Heart left ventricle (tissue), 13 donors: ENCODE data around the gene ANKRD34B.

Experiments
- CTCF ChIP-seq, 12 donors: fragments of 200-600 bp; sonication (generic) in 4 of 12; IDR thresholded peaks; one replicate each; pipeline versions ENCODE4 v1.5.0 to v1.8.0; 2018 to 2022; ENCODE audit warnings: antibody characterized with exemption in 12 of 12, mild to moderate bottlenecking in 5 of 12
- POLR2A ChIP-seq, 2 donors: fragments of 450-650 bp; IDR thresholded peaks; one replicate each; pipeline ENCODE4 v1.6.1; 2017; ENCODE audit warnings: antibody characterized with exemption in 2 of 2, mild to moderate bottlenecking in 2 of 2, moderate library complexity in 2 of 2
- donor health status: ischemic (EF 13 %, LVEDD 7.1; RV severe dilation, severe dysfunction).
- donor health status: DM: no; HTN: yes; CAD: no.
- donor health status: DM: no; HTN: no; CAD: no.
- donor health status: ischemic (EF 25% LVEDD 6.9; RV normal size, moderate dysfunction).
- donor health status: ischemic (EF 25% LVEDD 5.7; RV mildly dilated, moderate dysfunction).
- donor health status: ischemic (EF 35%, LVEDD 5.7; RV mildly dilated, moderate dysfunction).
- donor health status: nonischemic (EF 11% LVEDD 7.7; RV severe dilation, severe dysfunction).
- donor health status: DM: yes; HTN: yes; CAD: no.
- donor health status: PGD.
- donor health status: ischemic (EF 29% LVEDD 5.4; RV normal size, mild dysfunction).
- donor health status: nonischemic (EF 23%, LVEDD 6.1; RV moderate dilation, normal function).

GRCh38 chr5:80559244-80559643, 10.8 kb downstream of the ANKRD34B start:
- no peak for TF ChIP-seq CTCF (IDR thresholded peaks at IDR 0.05)
- no peak for TF ChIP-seq POLR2A (IDR thresholded peaks at IDR 0.05)
